GM21423 (cell line): ENCODE data around the gene SNRPB.

ENCODE experiments used
- ATAC-seq: cut with Tn5 transposase; IDR thresholded peaks from one replicate; pipeline ENCODE4 v1.9.1; 2021; ENCODE audit warnings: mild to moderate bottlenecking, moderate library complexity; ENCODE audit not compliant: unreplicated experiment

Gene SNRPB

GRCh38 chr20:2430538-2430937 lies 40.1 kb downstream of the SNRPB start:
- ATAC-seq, result no peak

GRCh38 chr20:2429051-2429450 lies 41.5 kb downstream of the SNRPB start:
- no peak for ATAC-seq

- ATAC-seq, result no peak
Measured at GRCh38 chr20:2421247-2421646, 49.3 kb downstream of the SNRPB start.

- no peak for ATAC-seq
Measured at GRCh38 chr20:2420510-2420909, 50.1 kb downstream of the SNRPB start.

- ATAC-seq, result no peak
Measured at GRCh38 chr20:2418388-2418787, 52.2 kb downstream of the SNRPB start.

GRCh38 chr20:2417213-2417541 lies 53.4 kb downstream of the SNRPB start:
- ATAC-seq, result no peak

- no peak for ATAC-seq
Measured at GRCh38 chr20:2416541-2417212, 53.9 kb downstream of the SNRPB start.
